SK-N-SH (cell line): ENCODE measurements around the gene YES1.

ENCODE experiments used
- EP300 ChIP-seq, 2 experiments: IDR thresholded peaks; 2 replicates each; pipeline versions ENCODE4 v1.4.0 to v1.6.1; 2012; ENCODE audit warnings: borderline replicate concordance in 1 of 2, low read depth in 1 of 2, low read length in 1 of 2
- FOSL2 ChIP-seq: IDR thresholded peaks from 2 replicates; pipeline ENCODE4 v1.4.0; 2012; ENCODE audit warnings: low read depth, mild to moderate bottlenecking, moderate library complexity, borderline replicate concordance
- GATA2 ChIP-seq: sonication (generic); formaldehyde crosslinking; IDR thresholded peaks from 2 replicates; pipeline ENCODE4 v1.5.0; 2020; ENCODE audit warnings: mild to moderate bottlenecking, missing genetic modification reagents
- JUND ChIP-seq: IDR thresholded peaks from 2 replicates; pipeline ENCODE4 v1.4.0; 2012
- MXI1 ChIP-seq: IDR thresholded peaks from 2 replicates; pipeline ENCODE4 v1.6.1; 2012; ENCODE audit warnings: mild to moderate bottlenecking, low read depth, low read length, improper control_type of control experiment
- POLR2AphosphoS5 ChIP-seq: IDR thresholded peaks from 2 replicates; pipeline ENCODE4 v1.6.1; 2012; ENCODE audit warnings: low read depth, low read length
- RAD21 ChIP-seq: IDR thresholded peaks from 2 replicates; pipeline ENCODE4 v1.6.1; 2012; ENCODE audit warnings: mild to moderate bottlenecking, low read length
- RCOR1 ChIP-seq: fragments of 150-350 bp; IDR thresholded peaks from 2 replicates; pipeline ENCODE4 v1.6.1; 2017; ENCODE audit warnings: antibody characterized with exemption, low read length
- RXRA ChIP-seq: IDR thresholded peaks from 2 replicates; pipeline ENCODE4 v1.4.0; 2012; ENCODE audit warnings: low read depth, mild to moderate bottlenecking, borderline replicate concordance
- SMC3 ChIP-seq: IDR thresholded peaks from 2 replicates; pipeline ENCODE4 v1.6.1; 2012; ENCODE audit warnings: low read depth, low read length, improper control_type of control experiment
- TAF1 ChIP-seq: IDR thresholded peaks from 2 replicates; pipeline ENCODE4 v1.6.1; 2012; ENCODE audit warnings: low read depth, mild to moderate bottlenecking, low read length, moderate library complexity, borderline replicate concordance
- TEAD4 ChIP-seq: IDR thresholded peaks from 2 replicates; pipeline ENCODE4 v1.4.0; 2012; ENCODE audit warnings: mild to moderate bottlenecking, borderline replicate concordance; ENCODE audit not compliant: insufficient read depth
- ZBTB33 ChIP-seq: IDR thresholded peaks from 2 replicates; pipeline ENCODE4 v1.4.0; 2012; ENCODE audit warnings: low read depth, borderline replicate concordance
- TF ChIP-seq, protein P1 (sequence below): fragments of 200-600 bp; sonication (generic); IDR thresholded peaks from 2 replicates; pipeline ENCODE4 v1.6.1; 2017; ENCODE audit warnings: antibody characterized with exemption, mild to moderate bottlenecking, moderate library complexity

DNA sequence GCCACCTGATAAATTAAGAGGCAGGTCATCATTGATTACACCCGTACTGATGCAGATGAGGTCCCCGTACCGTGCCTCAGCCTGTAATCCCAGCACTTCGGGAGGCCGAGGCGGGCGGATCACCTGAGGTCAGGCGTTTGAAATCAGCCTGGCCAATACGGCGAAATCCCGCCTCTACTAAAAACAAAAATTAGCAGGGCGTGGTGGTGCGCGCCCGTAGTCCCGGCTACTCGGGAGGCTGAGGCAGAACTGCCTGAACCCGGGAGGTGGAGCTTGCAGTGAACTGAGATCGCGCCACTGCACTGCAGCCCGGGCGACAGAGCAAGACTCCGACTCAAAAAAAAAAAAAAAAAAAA is 98.9 kb downstream of the YES1 start:
- TF ChIP-seq POLR2AphosphoS5 (no peak), SMC3 (no peak), JUND (no peak), EP300 (IDR thresholded peaks at IDR 0.05; ENCODE audit: borderline replicate concordance in 1 of 2, low read depth in 1 of 2, low read length in 1 of 2) (no peak), ZBTB33 (no peak), TEAD4 (no peak), TAF1 (no peak), RXRA (no peak), RAD21 (no peak), FOSL2 (no peak), MXI1 (no peak), GATA2 (CRISPR knock-in tag) (no peak), RCOR1 (no peak)
- TF ChIP-seq, protein P1, sequence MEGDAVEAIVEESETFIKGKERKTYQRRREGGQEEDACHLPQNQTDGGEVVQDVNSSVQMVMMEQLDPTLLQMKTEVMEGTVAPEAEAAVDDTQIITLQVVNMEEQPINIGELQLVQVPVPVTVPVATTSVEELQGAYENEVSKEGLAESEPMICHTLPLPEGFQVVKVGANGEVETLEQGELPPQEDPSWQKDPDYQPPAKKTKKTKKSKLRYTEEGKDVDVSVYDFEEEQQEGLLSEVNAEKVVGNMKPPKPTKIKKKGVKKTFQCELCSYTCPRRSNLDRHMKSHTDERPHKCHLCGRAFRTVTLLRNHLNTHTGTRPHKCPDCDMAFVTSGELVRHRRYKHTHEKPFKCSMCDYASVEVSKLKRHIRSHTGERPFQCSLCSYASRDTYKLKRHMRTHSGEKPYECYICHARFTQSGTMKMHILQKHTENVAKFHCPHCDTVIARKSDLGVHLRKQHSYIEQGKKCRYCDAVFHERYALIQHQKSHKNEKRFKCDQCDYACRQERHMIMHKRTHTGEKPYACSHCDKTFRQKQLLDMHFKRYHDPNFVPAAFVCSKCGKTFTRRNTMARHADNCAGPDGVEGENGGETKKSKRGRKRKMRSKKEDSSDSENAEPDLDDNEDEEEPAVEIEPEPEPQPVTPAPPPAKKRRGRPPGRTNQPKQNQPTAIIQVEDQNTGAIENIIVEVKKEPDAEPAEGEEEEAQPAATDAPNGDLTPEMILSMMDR: no peak
